SK-N-SH (cell line): ENCODE data around the gene INPP5J. TPM values are rescaled to one million over a fixed set of nuclear protein-coding genes. Genes with fewer than 3 reads are reported as not detected.
A peak's percentile ranks its signal among the peaks of the same experiment; 100 is the strongest.

Source experiments
- CTCF ChIA-PET: fragments of 300-600, 350-600 bp; formaldehyde crosslinking; extraction: SDS; loops from one replicate; lab custom pipeline; 2021; lab: Yijun Ruan, JAX
- POLR2A ChIA-PET: fragments of 350-600 bp; sonication (Branson Sonifier 250); formaldehyde crosslinking; extraction: SDS; loops from one replicate; lab custom pipeline; 2020; ENCODE audit warnings: antibody characterized with exemption, inconsistent platforms; lab: Yijun Ruan, JAX
- DNase-seq: peaks from one replicate; pipeline ENCODE4 v3.0.0; 2012
- H2AFZ ChIP-seq: fragments of 200-600 bp; sonication (generic); 2 replicates; pipeline ENCODE4 v1.8.1; 2016; ENCODE audit warnings: antibody characterized with exemption, mild to moderate bottlenecking, low read depth
- H3F3A ChIP-seq: fragments of 200-600 bp; sonication (generic); replicated peaks from 2 replicates; pipeline ENCODE3; 2016; ENCODE audit warnings: antibody characterized with exemption, mild to moderate bottlenecking; ENCODE audit not compliant: insufficient read depth
- H3K27ac ChIP-seq, 2 experiments: fragments of 200-500 bp in 1 of 2; fragments of 200-600 bp in 1 of 2; sonication (Bioruptor generic) in 1 of 2; sonication (generic), shearing (Covaris generic) in 1 of 2; 2 replicates each; pipeline versions ENCODE4 v1.5.1 to v1.6.1; 2014 to 2016; ENCODE audit warnings: low read depth in 2 of 2, inconsistent platforms in 1 of 2, low read length in 1 of 2, mild to moderate bottlenecking in 1 of 2, mixed read lengths in 1 of 2
- H3K27me3 ChIP-seq: fragments of 200-600 bp; sonication (generic), shearing (Covaris generic); 2 replicates; pipeline ENCODE4 v1.6.1; 2016; ENCODE audit warnings: mixed run types; ENCODE audit not compliant: insufficient read depth
- H3K36me3 ChIP-seq, 2 experiments: fragments of 200-500 bp in 1 of 2; fragments of 200-600 bp in 1 of 2; sonication (Bioruptor generic) in 1 of 2; sonication (generic) in 1 of 2; replicated peaks in 1 of 2; 2 replicates each; pipeline versions ENCODE3 to v1.5.1; 2014 to 2016; ENCODE audit warnings: low read length in 1 of 2, mild to moderate bottlenecking in 1 of 2; ENCODE audit not compliant: insufficient read depth in 2 of 2, control insufficient read depth in 1 of 2
- H3K4me1 ChIP-seq, 2 experiments: fragments of 200-500 bp in 1 of 2; fragments of 200-600 bp in 1 of 2; sonication (Bioruptor generic) in 1 of 2; sonication (generic), shearing (Covaris generic) in 1 of 2; 2 replicates each; pipeline versions ENCODE4 v1.5.1 to v1.6.1; 2014 to 2016; ENCODE audit warnings: low read depth in 1 of 2, low read length in 1 of 2, mixed run types in 1 of 2; ENCODE audit not compliant: insufficient read depth in 2 of 2, control insufficient read depth in 1 of 2
- H3K4me2 ChIP-seq: fragments of 200-600 bp; sonication (generic), shearing (Covaris generic); 2 replicates; pipeline ENCODE4 v1.6.1; 2017; ENCODE audit warnings: mixed run types
- H3K4me3 ChIP-seq, 2 experiments: fragments of 200-500 bp in 1 of 2; fragments of 200-600 bp in 1 of 2; sonication (Bioruptor generic) in 1 of 2; sonication (generic), shearing (Covaris generic) in 1 of 2; 2 replicates each; pipeline versions ENCODE4 v1.5.1 to v1.8.1; 2014 to 2016; ENCODE audit warnings: low read depth in 2 of 2, inconsistent platforms in 1 of 2, low read length in 1 of 2, mild to moderate bottlenecking in 1 of 2, mixed read lengths in 1 of 2, moderate library complexity in 1 of 2
- H3K79me2 ChIP-seq: fragments of 200-600 bp; sonication (generic); 2 replicates; pipeline ENCODE4 v1.8.1; 2017; ENCODE audit warnings: mild to moderate bottlenecking; ENCODE audit not compliant: insufficient read depth
- H3K9ac ChIP-seq: fragments of 200-600 bp; sonication (generic); 2 replicates; pipeline ENCODE4 v1.6.1; 2017; ENCODE audit warnings: mixed run types
- H3K9me2 ChIP-seq: fragments of 200-600 bp; sonication (generic); 2 replicates; pipeline ENCODE4 v1.6.1; 2017; ENCODE audit warnings: mixed run types
- H3K9me3 ChIP-seq: fragments of 200-600 bp; sonication (generic); 2 replicates; pipeline ENCODE4 v1.6.1; 2017; ENCODE audit warnings: mixed run types, mild to moderate bottlenecking, moderate library complexity
- H4K20me1 ChIP-seq: fragments of 200-600 bp; sonication (generic); 2 replicates; pipeline ENCODE4 v1.6.1; 2017; ENCODE audit warnings: mild to moderate bottlenecking, mixed run types; ENCODE audit not compliant: insufficient read depth
- CHD2 ChIP-seq: fragments of 150-350 bp; IDR thresholded peaks from 2 replicates; pipeline ENCODE4 v1.6.1; 2018; ENCODE audit warnings: low read length; ENCODE audit not compliant: partially characterized antibody
- CTCF ChIP-seq: fragments of 200-600 bp; sonication (generic); IDR thresholded peaks from 2 replicates; pipeline ENCODE4 v1.6.1; 2017; ENCODE audit warnings: antibody characterized with exemption, mild to moderate bottlenecking, moderate library complexity
- EP300 ChIP-seq, 2 experiments: IDR thresholded peaks; 2 replicates each; pipeline versions ENCODE4 v1.4.0 to v1.6.1; 2012; ENCODE audit warnings: borderline replicate concordance in 1 of 2, low read depth in 1 of 2, low read length in 1 of 2
- FOSL2 ChIP-seq: IDR thresholded peaks from 2 replicates; pipeline ENCODE4 v1.4.0; 2012; ENCODE audit warnings: low read depth, mild to moderate bottlenecking, moderate library complexity, borderline replicate concordance
- GATA2 ChIP-seq: sonication (generic); formaldehyde crosslinking; IDR thresholded peaks from 2 replicates; pipeline ENCODE4 v1.5.0; 2020; ENCODE audit warnings: mild to moderate bottlenecking, missing genetic modification reagents
- MXI1 ChIP-seq: IDR thresholded peaks from 2 replicates; pipeline ENCODE4 v1.6.1; 2012; ENCODE audit warnings: mild to moderate bottlenecking, low read depth, low read length, improper control_type of control experiment
- NFIC ChIP-seq: IDR thresholded peaks from 2 replicates; pipeline ENCODE4 v1.4.0; 2012; ENCODE audit warnings: borderline replicate concordance
- NRF1 ChIP-seq: IDR thresholded peaks from 2 replicates; pipeline ENCODE4 v1.6.1; 2012; ENCODE audit warnings: low read depth, mild to moderate bottlenecking, low read length
- POLR2AphosphoS5 ChIP-seq: IDR thresholded peaks from 2 replicates; pipeline ENCODE4 v1.6.1; 2012; ENCODE audit warnings: low read depth, low read length
- RXRA ChIP-seq: IDR thresholded peaks from 2 replicates; pipeline ENCODE4 v1.4.0; 2012; ENCODE audit warnings: low read depth, mild to moderate bottlenecking, borderline replicate concordance
- SIN3A ChIP-seq: IDR thresholded peaks from 2 replicates; pipeline ENCODE4 v1.6.1; 2012; ENCODE audit warnings: low read depth, mild to moderate bottlenecking, low read length, moderate library complexity, borderline replicate concordance
- SMC3 ChIP-seq: IDR thresholded peaks from 2 replicates; pipeline ENCODE4 v1.6.1; 2012; ENCODE audit warnings: low read depth, low read length, improper control_type of control experiment
- TAF1 ChIP-seq: IDR thresholded peaks from 2 replicates; pipeline ENCODE4 v1.6.1; 2012; ENCODE audit warnings: low read depth, mild to moderate bottlenecking, low read length, moderate library complexity, borderline replicate concordance
- WGBS: methylation state at CpG from one replicate; pipeline ENCODE4 v1.1.6; 2017; ENCODE audit warnings: low lambda C conversion rate; 5-methylcytosine and 5-hydroxymethylcytosine counted together
- polyA plus RNA-seq, 3 experiments: library from polyadenylated mRNA; depleted of rRNA; stranded (reverse); fragments of >200 nt; gene quantifications; 2 replicates each; pipeline ENCODE4 v1.2.3, GENCODE V29; 2012
- TF ChIP-seq, protein P1 (sequence below): fragments of 150-350 bp; IDR thresholded peaks from 2 replicates; pipeline ENCODE4 v1.6.1; 2017; ENCODE audit warnings: antibody characterized with exemption, low read length, low read depth, borderline replicate concordance
- TF ChIP-seq, protein P2 (sequence below): IDR thresholded peaks from 2 replicates; pipeline ENCODE4 v1.4.0; 2012; ENCODE audit warnings: low read depth
- TF ChIP-seq, protein P3 (sequence below): IDR thresholded peaks from 2 replicates; pipeline ENCODE4 v1.4.0; 2012; ENCODE audit warnings: low read depth, borderline replicate concordance

Gene INPP5J
- polyA plus RNA-seq, 1 of the 3 experiments (the other 2 are of a cell fraction), result 3.2 TPM

- DNase-seq, result no peak
- Histone ChIP-seq H4K20me1 (no peaks in the 10 kb centered on the region), H3K27me3 (no peaks in the 10 kb centered on the region), H3F3A (peaks cover 17% of the 10 kb centered on the region)
- TF ChIP-seq GATA2 (no peak), FOSL2 (no peak), CHD2 (no peak), RXRA (no peak), CTCF (no peak), EP300 (IDR thresholded peaks at IDR 0.05; ENCODE audit: borderline replicate concordance in 1 of 2, low read depth in 1 of 2, low read length in 1 of 2) (no peak), POLR2AphosphoS5 (no peak), SIN3A (no peak), MXI1 (no peak), NRF1 (no peak), NFIC (no peak), TAF1 (no peak), SMC3 (no peak)
- TF ChIP-seq, protein P1, sequence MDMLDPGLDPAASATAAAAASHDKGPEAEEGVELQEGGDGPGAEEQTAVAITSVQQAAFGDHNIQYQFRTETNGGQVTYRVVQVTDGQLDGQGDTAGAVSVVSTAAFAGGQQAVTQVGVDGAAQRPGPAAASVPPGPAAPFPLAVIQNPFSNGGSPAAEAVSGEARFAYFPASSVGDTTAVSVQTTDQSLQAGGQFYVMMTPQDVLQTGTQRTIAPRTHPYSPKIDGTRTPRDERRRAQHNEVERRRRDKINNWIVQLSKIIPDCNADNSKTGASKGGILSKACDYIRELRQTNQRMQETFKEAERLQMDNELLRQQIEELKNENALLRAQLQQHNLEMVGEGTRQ, result no peak
- TF ChIP-seq, protein P2, sequence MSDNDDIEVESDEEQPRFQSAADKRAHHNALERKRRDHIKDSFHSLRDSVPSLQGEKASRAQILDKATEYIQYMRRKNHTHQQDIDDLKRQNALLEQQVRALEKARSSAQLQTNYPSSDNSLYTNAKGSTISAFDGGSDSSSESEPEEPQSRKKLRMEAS, result no peak
- TF ChIP-seq, protein P3, sequence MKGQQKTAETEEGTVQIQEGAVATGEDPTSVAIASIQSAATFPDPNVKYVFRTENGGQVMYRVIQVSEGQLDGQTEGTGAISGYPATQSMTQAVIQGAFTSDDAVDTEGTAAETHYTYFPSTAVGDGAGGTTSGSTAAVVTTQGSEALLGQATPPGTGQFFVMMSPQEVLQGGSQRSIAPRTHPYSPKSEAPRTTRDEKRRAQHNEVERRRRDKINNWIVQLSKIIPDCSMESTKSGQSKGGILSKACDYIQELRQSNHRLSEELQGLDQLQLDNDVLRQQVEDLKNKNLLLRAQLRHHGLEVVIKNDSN, result no peak
- TF ChIP-seq, all 33 proteins: peak for 0
- WGBS, result 61% methylated on average over 14 of the region's 14 CpGs
- ChIA-PET POLR2A (interaction anchor here (1.0 to 1.3 kb wide), 4 partner anchors 11 to 26 kb away, joined by 3 to 6 read pairs (median 4); partner anchors contain the start of gene SMTN), CTCF (interaction anchor here (0.9 to 7.4 kb wide), 15 partner anchors 10 to 235 kb away, joined by 3 to 85 read pairs (median 12); partner anchors contain the start of gene PLA2G3)
- H3K4me2 ChIP-seq, result peak overlapping the region; percentile 93
- no peaks in the 10 kb centered on the region for H3K9me2 ChIP-seq
- peak overlapping the region; percentile 86; the same call in 1 of the 2 replicates for H2AFZ ChIP-seq
- peak overlapping the region; percentile 67 to 85; a peak in 3 of 4 replicates for H3K27ac ChIP-seq
- H3K9me3 ChIP-seq, result no peaks in the 10 kb centered on the region
- H3K9ac ChIP-seq, result peak overlapping the region; percentile 98
- peaks cover 13% of the 10 kb centered on the region; the same call in 1 of the 2 replicates for H3K79me2 ChIP-seq
- H3K36me3 ChIP-seq, result peaks cover 0 to 10% of the 10 kb centered on the region in 2 experiments
- H3K4me1 ChIP-seq, result peaks cover 0 to 13% of the 10 kb centered on the region in 2 experiments; a peak in 1 of 4 replicates
- peak overlapping the region; percentile 86 to 94 for H3K4me3 ChIP-seq
Observed at GRCh38 chr22:31106731-31107177, 16.0 kb upstream of the INPP5J start.
